Activated CD4-positive, alpha-beta memory T cell treated with anti-CD3 and anti-CD28 coated beads, Interleukin-2, amount 10 ng/mL, durations not matched to agents 7 days and 5 days (primary cell): Measurements from ENCODE around the gene ACTG1. TPM values are rescaled to one million over a fixed set of nuclear protein-coding genes. Genes with fewer than 3 reads are reported as not detected.

Experiments used
- CTCF ChIA-PET: fragments of 350-600 bp; sonication (Branson Sonifier 250); formaldehyde crosslinking; loops from one replicate; lab custom pipeline; 2021; ENCODE audit warnings: antibody characterized with exemption, inconsistent platforms; lab: Charles Lee
- POLR2A ChIA-PET: fragments of 350-600 bp; sonication (Branson Sonifier 250); formaldehyde crosslinking; loops from one replicate; lab custom pipeline; 2021; ENCODE audit warnings: antibody characterized with exemption; lab: Charles Lee
- DNase-seq: peaks from one replicate; pipeline ENCODE4 v3.0.0-alpha.2; 2020
- H3K27ac Mint-ChIP-seq: one replicate; pipeline ENCODE4 v1.8.0; 2021; ENCODE audit warnings: mild to moderate bottlenecking, mixed read lengths
- H3K27me3 Mint-ChIP-seq: one replicate; pipeline ENCODE4 v1.8.0; 2021; ENCODE audit warnings: mixed read lengths
- H3K36me3 Mint-ChIP-seq: one replicate; pipeline ENCODE4 v1.8.0; 2021; ENCODE audit warnings: low read depth, mixed read lengths
- H3K4me1 Mint-ChIP-seq: one replicate; pipeline ENCODE4 v1.8.0; 2021; ENCODE audit warnings: mixed read lengths
- H3K4me3 Mint-ChIP-seq: one replicate; pipeline ENCODE4 v1.8.0; 2021; ENCODE audit warnings: mild to moderate bottlenecking, mixed read lengths
- H3K9me3 Mint-ChIP-seq: one replicate; pipeline ENCODE4 v1.8.0; 2021; ENCODE audit warnings: mixed read lengths
- total RNA-seq, 2 experiments: library from RNA; stranded (reverse); gene quantifications; one replicate each; pipeline ENCODE4 v1.2.3, GENCODE V29; 2021

ACTG1 gene
- total RNA-seq, 2 experiments from 2014 or later = 3,658 to 3,769 TPM

- Mint-ChIP-seq H3K36me3 (no peaks in the 10 kb centered on the region), H3K27ac (no peak overlapping the region), H3K9me3 (no peaks in the 10 kb centered on the region), H3K4me3 (no peak overlapping the region), H3K27me3 (no peaks in the 10 kb centered on the region), H3K4me1 (no peaks in the 10 kb centered on the region)
- POLR2A ChIA-PET = no interaction called here
- CTCF ChIA-PET = no interaction called here
- DNase-seq = no peak
Observed at GRCh38 chr17:81461607-81462500, 50.7 kb downstream of the ACTG1 start.

DNA sequence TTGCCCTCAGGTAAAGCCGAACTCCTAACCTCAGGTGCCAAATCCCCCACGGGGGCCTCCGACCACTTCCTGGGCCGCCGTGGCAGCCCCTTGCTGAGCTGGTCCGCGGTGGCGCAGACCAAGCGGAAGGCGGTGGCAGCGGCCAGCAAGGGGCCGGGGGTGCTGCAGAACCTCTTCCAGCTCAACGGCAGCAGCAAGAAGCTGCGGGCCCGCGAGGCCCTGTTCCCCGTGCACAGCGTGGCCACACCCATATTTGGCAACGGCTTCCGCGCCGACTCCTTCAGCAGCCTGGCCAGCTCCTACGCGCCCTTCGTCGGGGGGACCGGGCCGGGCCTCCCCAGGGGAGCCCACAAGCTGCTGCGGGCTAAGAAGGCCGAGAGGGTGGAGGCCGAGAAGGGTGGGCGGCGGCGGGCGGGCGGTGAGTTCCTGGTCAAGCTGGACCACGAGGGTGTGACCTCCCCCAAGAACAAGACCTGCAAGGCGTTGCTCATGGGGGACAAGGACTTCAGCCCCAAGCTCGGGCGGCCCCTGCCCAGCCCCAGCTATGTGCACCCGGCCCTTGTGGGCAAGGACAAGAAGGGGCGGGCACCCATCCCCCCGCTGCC is 51.6 kb downstream of the ACTG1 start:
- Mint-ChIP-seq H3K9me3 (no peaks in the 10 kb centered on the region), H3K4me1 (no peaks in the 10 kb centered on the region), H3K27ac (no peak overlapping the region), H3K36me3 (no peaks in the 10 kb centered on the region), H3K4me3 (no peak overlapping the region), H3K27me3 (no peaks in the 10 kb centered on the region)
- DNase-seq = no peak
- ChIA-PET CTCF (no interaction called here), POLR2A (no interaction called here)

Other genes starting within 250 kb of the ACTG1 start
- 100 to 1,000 TPM; 112 to 114 TPM for gene SLC38A10, start 217.5 kb downstream of the ACTG1 start, total RNA-seq
- gene BAHCC1, start 117.3 kb downstream of the ACTG1 start, total RNA-seq = under 1 TPM; 0.15 to 0.18 TPM
- under 1 TPM; 0.43 to 0.50 TPM for gene FSCN2, start 15.6 kb upstream of the ACTG1 start, total RNA-seq
- gene FAAP100, start 39.6 kb upstream of the ACTG1 start, total RNA-seq = 10 to 100 TPM; 29.0 TPM
- gene NPLOC4, start 124.3 kb upstream of the ACTG1 start, total RNA-seq = 10 to 100 TPM; 84.6 to 89.0 TPM
- gene TSPAN10, start 124.4 kb upstream of the ACTG1 start, total RNA-seq = under 1 TPM; 0.38 to 0.43 TPM
- gene PDE6G, start 143.7 kb upstream of the ACTG1 start, total RNA-seq = 10 to 100 TPM; 10.0 to 10.9 TPM
- 10 to 100 TPM; 59.3 TPM for gene OXLD1, start 153.8 kb upstream of the ACTG1 start, total RNA-seq
- 10 to 100 TPM; 28.8 to 33.3 TPM for gene CCDC137, start 153.9 kb upstream of the ACTG1 start, total RNA-seq
- gene ARL16, start 171.0 kb upstream of the ACTG1 start, total RNA-seq = 10 to 100 TPM; 17.5 to 17.8 TPM
- 100 to 1,000 TPM; 122 to 130 TPM for gene HGS, start 171.2 kb upstream of the ACTG1 start, total RNA-seq
- gene MRPL12, start 190.6 kb upstream of the ACTG1 start, total RNA-seq = 10 to 100 TPM; 57.2 to 59.6 TPM
- 10 to 100 TPM; 18.5 to 22.1 TPM for gene SLC25A10, start 199.5 kb upstream of the ACTG1 start, total RNA-seq